ENCODE measurements around the gene CELA2B. TPM values are rescaled to one million over a fixed set of nuclear protein-coding genes. Genes with fewer than 3 reads are reported as not detected.
"Not testable (repeated sequence)": the region's sequence is repeated elsewhere in the genome, so short reads cannot be mapped to it uniquely, and the experiment has no call there.

Gene CELA2B
- total RNA-seq (not detected), polyA plus RNA-seq (not detected)

DNA sequence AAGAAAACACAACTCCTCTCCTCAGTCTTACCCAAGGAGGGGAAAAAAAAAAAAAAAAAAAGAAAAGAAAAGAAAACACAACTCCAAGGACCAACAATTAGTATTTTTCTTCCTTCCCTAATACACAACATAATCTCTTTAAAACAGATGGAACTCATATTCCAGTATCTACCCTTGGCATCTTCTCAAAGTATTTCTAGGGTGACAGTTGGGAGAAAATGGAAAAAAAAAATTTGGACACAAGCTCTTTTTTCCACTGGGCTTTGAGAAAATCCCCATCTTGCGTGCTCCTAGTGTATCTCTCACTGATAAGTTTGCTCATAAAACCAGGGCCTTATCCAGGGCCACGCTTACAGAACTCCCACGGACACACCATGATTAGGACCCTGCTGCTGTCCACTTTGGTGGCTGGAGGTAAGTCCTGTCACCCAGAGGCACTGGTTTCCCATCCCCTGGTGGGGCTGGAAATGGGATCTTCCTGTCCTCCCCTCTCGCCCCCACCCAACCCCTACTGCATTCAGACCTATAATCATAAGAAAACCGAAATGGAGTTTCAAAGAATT is at the start of gene CELA2B:
TSS of gene CELA2B (plus strand) at position 353 of the 563 bp plus-strand sequence. CDS start at position 375, 22 bp downstream.
- Mint-ChIP-seq H3K27me3 (peaks cover 14% of the 10 kb centered on the region), H3K4me3 (no peak within 1 kb of the TSS), H3K36me3 (peaks cover 3% of the 10 kb centered on the region), H3K27ac (no peak within 1 kb of the TSS), H3K4me1 (no peaks in the 10 kb centered on the region), H3K9me3 (no peaks in the 10 kb centered on the region)
- ATAC-seq (ENCODE audit: low read depth in 2 of 2): no peak
- no peak within 1 kb of the TSS for H3K27ac ChIP-seq (ENCODE audit: insufficient read depth, low read length, poor library complexity, severe bottlenecking)
- no peaks in the 10 kb centered on the region for H3K9me3 ChIP-seq (ENCODE audit: control insufficient read depth in 2 of 2, low read length in 2 of 2)
- DNase-seq: no peak
- H3K4me1 ChIP-seq (ENCODE audit: control insufficient read depth, insufficient read depth, low read length, poor library complexity, severe bottlenecking): no peaks in the 10 kb centered on the region
- H3K27me3 ChIP-seq (ENCODE audit: control insufficient read depth, insufficient read depth, low read length): no peaks in the 10 kb centered on the region
- H3K4me3 ChIP-seq (ENCODE audit: low read depth, low read length): no peak within 1 kb of the TSS
- H3K36me3 ChIP-seq (ENCODE audit: control insufficient read depth, insufficient read depth, low read length): no peaks in the 10 kb centered on the region

DNA sequence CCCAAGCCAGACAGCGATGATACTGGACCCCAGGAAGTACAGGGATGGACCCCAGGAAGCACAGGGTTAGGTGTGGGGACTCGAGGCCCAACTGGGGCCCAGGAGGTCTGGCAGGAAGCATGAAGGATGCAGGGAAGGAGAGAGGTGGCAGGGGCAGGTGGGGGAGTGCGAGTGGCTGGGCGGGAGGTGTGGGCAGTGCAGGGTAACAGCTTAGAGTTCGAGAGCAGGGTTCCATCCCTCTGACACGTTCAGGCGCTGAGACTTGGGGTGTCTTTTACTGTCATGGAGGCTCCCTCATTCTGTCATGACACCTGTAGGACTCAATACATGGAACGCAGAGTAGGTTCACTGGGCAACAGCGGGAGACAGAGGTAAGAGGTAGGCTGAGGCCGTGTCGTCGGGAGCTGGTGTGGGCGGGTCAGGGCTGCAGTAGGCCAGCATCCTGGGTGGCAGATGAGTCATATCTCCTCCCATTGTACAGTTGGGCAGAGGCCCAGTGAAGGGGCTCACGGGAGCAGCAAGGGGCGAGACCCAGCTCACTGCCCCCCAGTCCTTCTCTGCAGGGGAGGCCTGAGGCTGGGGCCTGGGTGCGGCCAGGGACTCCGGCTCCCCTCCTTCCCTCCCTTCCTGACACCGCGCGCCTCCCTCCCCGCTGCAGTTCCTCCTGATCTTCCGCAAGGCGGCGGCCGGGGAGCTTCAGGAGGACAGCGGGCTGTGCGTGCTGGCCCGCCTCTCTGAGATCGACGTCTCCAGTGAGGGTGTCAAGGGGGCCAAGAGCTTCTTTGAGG is 49.2 kb upstream of the CELA2B start:
- Histone ChIP-seq H3K36me3 (ENCODE audit: control insufficient read depth, insufficient read depth, low read length) (peaks cover 8% of the 10 kb centered on the region), H3K27me3 (ENCODE audit: control insufficient read depth, insufficient read depth, low read length) (no peaks in the 10 kb centered on the region), H3K4me1 (ENCODE audit: control insufficient read depth, insufficient read depth, low read length, poor library complexity, severe bottlenecking) (no peaks in the 10 kb centered on the region), H3K4me3 (ENCODE audit: low read depth, low read length) (no peak overlapping the region), H3K27ac (ENCODE audit: insufficient read depth, low read length, poor library complexity, severe bottlenecking) (no peak overlapping the region), H3K9me3 (ENCODE audit: control insufficient read depth in 2 of 2, low read length in 2 of 2) (no peaks in the 10 kb centered on the region)
- Mint-ChIP-seq H3K4me3 (no peak overlapping the region), H3K9me3 (no peaks in the 10 kb centered on the region), H3K27me3 (no peaks in the 10 kb centered on the region), H3K36me3 (peaks cover 13% of the 10 kb centered on the region), H3K27ac (peak overlapping the region in 2 of 3 donors; percentile 63 to 84), H3K4me1 (peaks cover 0 to 7% (median 6%) of the 10 kb centered on the region in 4 donors)
- ATAC-seq (ENCODE audit: low read depth in 2 of 2) (no peak), DNase-seq (no peak)

GRCh38 chr1:15427280-15427666 is 48.6 kb upstream of the CELA2B start:
- Mint-ChIP-seq H3K4me3 (no peak overlapping the region), H3K36me3 (peaks cover 13% of the 10 kb centered on the region), H3K4me1 (peaks cover 0 to 7% (median 5%) of the 10 kb centered on the region in 4 donors), H3K9me3 (no peaks in the 10 kb centered on the region), H3K27me3 (no peaks in the 10 kb centered on the region), H3K27ac (peak overlapping the region in 1 of 3 donors; percentile 11)
- Histone ChIP-seq H3K4me3 (ENCODE audit: low read depth, low read length) (no peak overlapping the region), H3K9me3 (ENCODE audit: control insufficient read depth in 2 of 2, low read length in 2 of 2) (no peaks in the 10 kb centered on the region), H3K4me1 (ENCODE audit: control insufficient read depth, insufficient read depth, low read length, poor library complexity, severe bottlenecking) (no peaks in the 10 kb centered on the region), H3K27me3 (ENCODE audit: control insufficient read depth, insufficient read depth, low read length) (no peaks in the 10 kb centered on the region), H3K36me3 (ENCODE audit: control insufficient read depth, insufficient read depth, low read length) (peaks cover 8% of the 10 kb centered on the region), H3K27ac (ENCODE audit: insufficient read depth, low read length, poor library complexity, severe bottlenecking) (no peak overlapping the region)
- no peak for DNase-seq
- ATAC-seq (ENCODE audit: low read depth in 2 of 2): no peak

GRCh38 chr1:15428252-15428651 is 47.7 kb upstream of the CELA2B start:
- not testable (repeated sequence) for H3K9me3 ChIP-seq (ENCODE audit: control insufficient read depth in 2 of 2, low read length in 2 of 2); H3K4me1 ChIP-seq (ENCODE audit: control insufficient read depth, insufficient read depth, low read length, poor library complexity, severe bottlenecking); H3K9me3 Mint-ChIP-seq; H3K4me3 ChIP-seq (ENCODE audit: low read depth, low read length); ATAC-seq (ENCODE audit: low read depth in 2 of 2); H3K27ac ChIP-seq (ENCODE audit: insufficient read depth, low read length, poor library complexity, severe bottlenecking); H3K36me3 ChIP-seq (ENCODE audit: control insufficient read depth, insufficient read depth, low read length); DNase-seq; H3K27me3 Mint-ChIP-seq; H3K4me1 Mint-ChIP-seq; H3K4me3 Mint-ChIP-seq; H3K27me3 ChIP-seq (ENCODE audit: control insufficient read depth, insufficient read depth, low read length)
- Mint-ChIP-seq H3K27ac (peak overlapping the region in 1 of 3 donors; percentile 65), H3K36me3 (peaks cover 13% of the 10 kb centered on the region)

GRCh38 chr1:15428815-15429435 is 47.0 kb upstream of the CELA2B start:
- Mint-ChIP-seq H3K4me1 (peaks cover 0 to 7% (median 2%) of the 10 kb centered on the region in 4 donors), H3K27ac (no peak overlapping the region), H3K9me3 (no peaks in the 10 kb centered on the region), H3K36me3 (peaks cover 13% of the 10 kb centered on the region), H3K27me3 (no peaks in the 10 kb centered on the region), H3K4me3 (no peak overlapping the region)
- no peaks in the 10 kb centered on the region for H3K9me3 ChIP-seq (ENCODE audit: control insufficient read depth in 2 of 2, low read length in 2 of 2)
- H3K4me3 ChIP-seq (ENCODE audit: low read depth, low read length): no peak overlapping the region
- DNase-seq (no peak), ATAC-seq (ENCODE audit: low read depth in 2 of 2) (no peak)
- no peaks in the 10 kb centered on the region for H3K4me1 ChIP-seq (ENCODE audit: control insufficient read depth, insufficient read depth, low read length, poor library complexity, severe bottlenecking)
- H3K27me3 ChIP-seq (ENCODE audit: control insufficient read depth, insufficient read depth, low read length): no peaks in the 10 kb centered on the region
- H3K27ac ChIP-seq (ENCODE audit: insufficient read depth, low read length, poor library complexity, severe bottlenecking): no peak overlapping the region
- peaks cover 8% of the 10 kb centered on the region for H3K36me3 ChIP-seq (ENCODE audit: control insufficient read depth, insufficient read depth, low read length)

DNA sequence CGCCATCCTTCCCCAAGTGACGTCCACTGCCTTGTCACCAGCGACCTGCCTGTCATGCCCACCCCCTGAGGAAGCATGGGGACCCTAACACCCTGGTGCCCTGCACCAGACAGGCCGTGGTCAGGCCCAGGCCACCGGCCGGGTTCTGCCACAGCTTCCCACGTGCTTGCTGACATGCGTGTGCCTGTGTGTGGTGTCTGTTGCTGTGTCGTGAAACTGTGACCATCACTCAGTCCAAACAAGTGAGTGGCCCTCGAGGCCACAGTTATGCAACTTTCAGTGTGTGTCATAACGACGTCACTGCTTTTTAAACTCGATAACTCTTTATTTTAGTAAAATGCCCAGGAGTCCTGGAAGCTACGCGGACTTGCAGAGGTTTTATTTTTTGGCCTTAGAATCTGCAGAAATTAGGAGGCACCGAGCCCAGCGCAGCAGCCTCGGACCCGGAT is 46.2 kb upstream of the CELA2B start:
- DNase-seq (no peak), ATAC-seq (ENCODE audit: low read depth in 2 of 2) (no peak)
- no peak overlapping the region for H3K4me3 ChIP-seq (ENCODE audit: low read depth, low read length)
- peaks cover 8% of the 10 kb centered on the region for H3K36me3 ChIP-seq (ENCODE audit: control insufficient read depth, insufficient read depth, low read length)
- peak overlapping the region; percentile 5 for H3K27ac ChIP-seq (ENCODE audit: insufficient read depth, low read length, poor library complexity, severe bottlenecking)
- H3K9me3 Mint-ChIP-seq: no peaks in the 10 kb centered on the region
- H3K27me3 ChIP-seq (ENCODE audit: control insufficient read depth, insufficient read depth, low read length): no peaks in the 10 kb centered on the region
- no peaks in the 10 kb centered on the region for H3K4me1 ChIP-seq (ENCODE audit: control insufficient read depth, insufficient read depth, low read length, poor library complexity, severe bottlenecking)
- H3K36me3 Mint-ChIP-seq: peaks cover 13% of the 10 kb centered on the region
- H3K9me3 ChIP-seq (ENCODE audit: control insufficient read depth in 2 of 2, low read length in 2 of 2): no peaks in the 10 kb centered on the region
- no peaks in the 10 kb centered on the region for H3K27me3 Mint-ChIP-seq
- peak overlapping the region in 1 of 4 donors; percentile 43 for H3K4me3 Mint-ChIP-seq
- no peak overlapping the region for H3K27ac Mint-ChIP-seq
- peaks cover 0 to 5% (median 0%) of the 10 kb centered on the region in 4 donors for H3K4me1 Mint-ChIP-seq

GRCh38 chr1:15430787-15431570 is 44.9 kb upstream of the CELA2B start:
- no peaks in the 10 kb centered on the region for H3K9me3 ChIP-seq (ENCODE audit: control insufficient read depth in 2 of 2, low read length in 2 of 2)
- Mint-ChIP-seq H3K27ac (no peak overlapping the region), H3K4me3 (no peak overlapping the region), H3K4me1 (peaks cover 0 to 2% (median 0%) of the 10 kb centered on the region in 4 donors), H3K36me3 (peaks cover 12% of the 10 kb centered on the region), H3K27me3 (no peaks in the 10 kb centered on the region), H3K9me3 (no peaks in the 10 kb centered on the region)
- ATAC-seq (ENCODE audit: low read depth in 2 of 2): peak; percentile 63 to 76
- no peak overlapping the region for H3K27ac ChIP-seq (ENCODE audit: insufficient read depth, low read length, poor library complexity, severe bottlenecking)
- peak; percentile 56 to 67 (median 58) for DNase-seq
- no peaks in the 10 kb centered on the region for H3K27me3 ChIP-seq (ENCODE audit: control insufficient read depth, insufficient read depth, low read length)
- no peaks in the 10 kb centered on the region for H3K4me1 ChIP-seq (ENCODE audit: control insufficient read depth, insufficient read depth, low read length, poor library complexity, severe bottlenecking)
- H3K36me3 ChIP-seq (ENCODE audit: control insufficient read depth, insufficient read depth, low read length): peaks cover 6% of the 10 kb centered on the region
- H3K4me3 ChIP-seq (ENCODE audit: low read depth, low read length): no peak overlapping the region

All from CD4-positive, CD25-positive, alpha-beta regulatory T cell (primary cell).